GM12892 (cell line): ENCODE data around the gene SPACA7.

Experiments used
- POLR2A ChIP-seq: IDR thresholded peaks from 2 replicates; pipeline ENCODE4 v1.6.1; 2011; ENCODE audit warnings: low read depth, low read length, control low read depth
- POLR2AphosphoS5 ChIP-seq: IDR thresholded peaks from 2 replicates; pipeline ENCODE4 v1.6.1; 2011; ENCODE audit warnings: low read depth, low read length, control low read depth

- no peak for TF ChIP-seq POLR2A
- no peak for TF ChIP-seq POLR2AphosphoS5
These were observed 22.3 kb upstream of the SPACA7 start for GRCh38 chr13:112353856-112354255.
